IMR-90 (cell line): Measurements from ENCODE around the gene YAE1. TPM values are rescaled to one million over a fixed set of nuclear protein-coding genes. Genes with fewer than 3 reads are reported as not detected.

Experiments
- ATAC-seq: fragments of 200-7000 bp; cut with Tn5 transposase; 2 replicates; pipeline ENCODE4 v1.9.1; 2020; ENCODE audit warnings: low read depth, mild to moderate bottlenecking, moderate library complexity
- BruUV-seq: library from RNA; stranded (reverse); fragments of 400-500 nt; replicated peaks from 2 replicates; lab custom pipeline; 2021; lab: Mats Ljungman, UMichigan
- CTCF ChIA-PET: fragments of 300-600 bp; formaldehyde crosslinking; extraction: SDS; loops from one replicate; lab custom pipeline; 2021; ENCODE audit warnings: antibody characterized with exemption; lab: Yijun Ruan, JAX
- POLR2A ChIA-PET: fragments of 300-600 bp; sonication (Branson Sonifier 250); formaldehyde crosslinking; loops from one replicate; lab custom pipeline; 2022; ENCODE audit warnings: antibody characterized with exemption; ENCODE audit not compliant: unreplicated experiment; lab: Charles Lee
- DNase-seq: peaks from one replicate; pipeline ENCODE4 v3.0.0; 2013
- H2AFZ ChIP-seq: replicated peaks from 2 replicates; pipeline ENCODE3; 2013; ENCODE audit warnings: low read length, mild to moderate bottlenecking; ENCODE audit not compliant: poor library complexity
- H2AK5ac ChIP-seq: 2 replicates; pipeline ENCODE4 v1.6.1; 2013; ENCODE audit warnings: low read depth, low read length, inconsistent platforms
- H2AK9ac ChIP-seq: replicated peaks from 2 replicates; pipeline ENCODE3; 2013; ENCODE audit warnings: mild to moderate bottlenecking, low read depth, low read length, moderate library complexity; ENCODE audit not compliant: poor library complexity
- H2BK120ac ChIP-seq: 2 replicates; pipeline ENCODE4 v1.6.1; 2013; ENCODE audit warnings: low read depth, low read length, inconsistent platforms
- H2BK15ac ChIP-seq: 3 replicates; pipeline ENCODE4 v1.6.1; 2013; ENCODE audit warnings: low read depth, low read length, inconsistent platforms
- H2BK20ac ChIP-seq: 2 replicates; pipeline ENCODE4 v1.6.1; 2013; ENCODE audit warnings: low read depth, mild to moderate bottlenecking, inconsistent platforms, low read length, moderate library complexity
- H2BK5ac ChIP-seq: 2 replicates; pipeline ENCODE4 v1.6.1; 2013; ENCODE audit warnings: mild to moderate bottlenecking, low read depth, low read length, inconsistent platforms; ENCODE audit not compliant: poor library complexity, severe bottlenecking
- H3K14ac ChIP-seq: replicated peaks from 2 replicates; pipeline ENCODE4 v1.6.1; 2013; ENCODE audit warnings: low read depth, low read length, inconsistent platforms
- H3K18ac ChIP-seq: 2 replicates; pipeline ENCODE4 v1.6.1; 2013; ENCODE audit warnings: low read depth, low read length, control low read depth
- H3K23ac ChIP-seq: 2 replicates; pipeline ENCODE4 v1.6.1; 2013; ENCODE audit warnings: low read depth, low read length, inconsistent platforms
- H3K27ac ChIP-seq: 2 replicates; pipeline ENCODE4 v1.5.1; 2013; ENCODE audit warnings: mild to moderate bottlenecking, control low read depth, low read length; ENCODE audit not compliant: insufficient read depth
- H3K27me3 ChIP-seq: 2 replicates; pipeline ENCODE4 v1.6.1; 2013; ENCODE audit warnings: low read length; ENCODE audit not compliant: control insufficient read depth, insufficient read depth
- H3K36me3 ChIP-seq: 2 replicates; pipeline ENCODE4 v1.6.1; 2013; ENCODE audit warnings: low read length, mixed read lengths; ENCODE audit not compliant: control insufficient read depth, insufficient read depth
- H3K4ac ChIP-seq: 2 replicates; pipeline ENCODE4 v1.6.1; 2013; ENCODE audit warnings: low read depth, low read length, inconsistent platforms
- H3K4me1 ChIP-seq: 2 replicates; pipeline ENCODE4 v1.6.1; 2013; ENCODE audit warnings: low read length, mixed read lengths; ENCODE audit not compliant: control insufficient read depth, insufficient read depth
- H3K4me2 ChIP-seq: 2 replicates; pipeline ENCODE4 v1.6.1; 2013; ENCODE audit warnings: low read depth, mild to moderate bottlenecking, control low read depth, low read length, moderate library complexity
- H3K4me3 ChIP-seq: 2 replicates; pipeline ENCODE4 v1.5.1; 2013; ENCODE audit warnings: low read depth, mild to moderate bottlenecking, control low read depth, low read length, moderate library complexity; ENCODE audit not compliant: insufficient read depth
- H3K56ac ChIP-seq: 2 replicates; pipeline ENCODE4 v1.6.1; 2013; ENCODE audit warnings: low read length, inconsistent platforms; ENCODE audit not compliant: insufficient read depth; ENCODE audit errors: extremely low read depth
- H3K79me1 ChIP-seq, 2 experiments: 2 replicates each; pipeline ENCODE4 v1.6.1; 2013; ENCODE audit warnings: low read length in 2 of 2, inconsistent platforms in 1 of 2, low read depth in 1 of 2
- H3K9ac ChIP-seq: 2 replicates; pipeline ENCODE4 v1.6.1; 2013; ENCODE audit warnings: low read depth, low read length, control low read depth
- H3K9me1 ChIP-seq: 2 replicates; pipeline ENCODE4 v1.6.1; 2013; ENCODE audit warnings: low read length, inconsistent platforms; ENCODE audit not compliant: insufficient read depth
- H3K9me3 ChIP-seq: 2 replicates; pipeline ENCODE4 v1.6.1; 2013; ENCODE audit warnings: low read length; ENCODE audit not compliant: control insufficient read depth, insufficient read depth
- H4K20me1 ChIP-seq: 2 replicates; pipeline ENCODE4 v1.6.1; 2013; ENCODE audit warnings: low read length, inconsistent platforms; ENCODE audit not compliant: insufficient read depth
- H4K5ac ChIP-seq: 2 replicates; pipeline ENCODE4 v1.6.1; 2013; ENCODE audit warnings: mild to moderate bottlenecking, low read depth, low read length, control low read depth
- H4K8ac ChIP-seq, 2 experiments: 2 replicates each; pipeline ENCODE4 v1.6.1; 2013; ENCODE audit warnings: low read depth in 2 of 2, low read length in 2 of 2, control low read depth in 1 of 2, inconsistent platforms in 1 of 2
- H4K91ac ChIP-seq: 2 replicates; pipeline ENCODE4 v1.6.1; 2013; ENCODE audit warnings: low read depth, low read length, inconsistent platforms; ENCODE audit not compliant: insufficient read depth
- CEBPB ChIP-seq: IDR thresholded peaks from 2 replicates; pipeline ENCODE4 v1.6.1; 2012; ENCODE audit warnings: low read depth, low read length, improper control_type of control experiment
- NFE2L2 ChIP-seq: fragments of 150-350 bp; IDR thresholded peaks from 2 replicates; pipeline ENCODE4 v1.6.1; 2016; ENCODE audit warnings: low read depth, mild to moderate bottlenecking, low read length
- WGBS, 2 experiments: methylation state at CpG; one replicate each; pipeline versions ENCODE4 v1.1.5 to v1.1.7; 2013; ENCODE audit warnings: missing lambda C conversion rate in 2 of 2; ENCODE audit not compliant: insufficient read length in 1 of 2; ENCODE audit errors: extremely low coverage in 2 of 2; 5-methylcytosine and 5-hydroxymethylcytosine counted together
- dilution Hi-C: fragments of 300-500 bp; cut with HindIII; formaldehyde crosslinking; loops from one replicate; pipeline ENCODE4 v1.14.3; 2018; ENCODE audit warnings: low sequenced_read_pairs; ENCODE audit not compliant: unreplicated experiment
- in situ Hi-C: fragments of 300-500 bp; cut with MboI; formaldehyde crosslinking; loops from 3 replicates; pipeline ENCODE4 v1.14.3; 2019; ENCODE audit warnings: low sequenced_read_pairs, inconsistent platforms, mixed read lengths
- intact Hi-C: fragments of 100-400 bp; cut with micrococcal nuclease; formaldehyde crosslinking; loops from 2 replicates; pipeline ENCODE4 v1.10.0; 2022
- polyA plus RNA-seq, 3 experiments: library from polyadenylated mRNA; depleted of rRNA; stranded (reverse); fragments of >200 nt; gene quantifications; 2 replicates each; pipeline ENCODE4 v1.2.3, GENCODE V29; 2012; ENCODE audit warnings: low replicate concordance in 1 of 3
- total RNA-seq: library from RNA; depleted of rRNA; stranded (reverse); fragments of >200 nt; gene quantifications from 2 replicates; pipeline ENCODE4 v1.2.3, GENCODE V29; 2012

YAE1 gene
- total and polyA plus RNA-seq, 2 of the 4 experiments (the other 2 are of a cell fraction) = 28.6 to 36.7 TPM

DNA sequence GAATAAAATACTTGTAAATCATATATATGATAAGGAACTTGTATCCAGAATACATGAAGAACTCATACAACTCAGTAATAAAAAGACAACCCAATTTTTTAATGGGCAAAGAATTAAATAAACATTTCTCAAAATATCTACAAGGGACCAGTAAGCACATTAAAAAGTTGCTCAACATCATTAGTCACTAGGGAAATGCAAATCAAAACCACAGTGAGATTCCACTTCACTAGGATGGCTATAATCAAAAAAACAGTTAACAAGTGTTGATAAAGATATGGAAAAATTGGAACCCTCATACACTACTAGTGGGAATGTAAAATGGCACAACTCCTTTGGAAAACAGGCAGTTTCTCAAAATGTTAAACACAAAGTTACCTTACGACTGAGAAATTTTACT, 40.3 kb upstream of the YAE1 start:
- dilution Hi-C loops = no loop called here
- CTCF ChIA-PET = no interaction called here
- no peak for ATAC-seq

More for the DNA sequence above, 40.3 kb upstream of the YAE1 start:
- Histone ChIP-seq H2BK120ac (no peak overlapping the region), H3K56ac (no peak overlapping the region), H4K91ac (no peak overlapping the region), H3K4me3 (no peak overlapping the region), H2AFZ (no peak overlapping the region), H2BK20ac (no peak overlapping the region), H3K14ac (no peak overlapping the region), H2AK5ac (no peak overlapping the region), H3K18ac (no peak overlapping the region), H3K79me1 (no peaks in the 10 kb centered on the region), H3K27me3 (peaks cover 4% of the 10 kb centered on the region), H4K20me1 (no peaks in the 10 kb centered on the region), H3K4ac (no peak overlapping the region), H3K23ac (no peak overlapping the region), H2BK15ac (no peak overlapping the region), H3K27ac (no peak overlapping the region), H2AK9ac (no peak overlapping the region), H2BK5ac (no peak overlapping the region), H4K8ac (no peak overlapping the region), H3K9ac (no peak overlapping the region), H4K5ac (no peak overlapping the region), H3K4me1 (no peaks in the 10 kb centered on the region), H3K9me1 (no peaks in the 10 kb centered on the region), H3K36me3 (no peaks in the 10 kb centered on the region), H3K9me3 (no peaks in the 10 kb centered on the region), H3K4me2 (no peak overlapping the region)
- in situ Hi-C loops = no loop called here
- DNase-seq = no peak
- TF ChIP-seq CEBPB = peak; percentile 16; the same call in 1 of the 2 replicates
- no peak for TF ChIP-seq NFE2L2
- intact Hi-C loops = no loop called here
- POLR2A ChIA-PET = no interaction called here
- no CpG with 5 or more reads among the region's 1 CpG for WGBS, 2 experiments
- no TSS peak for BruUV-seq
